GM12878 (cell line): ENCODE results near the gene LHFPL3. TPM values are rescaled to one million over a fixed set of nuclear protein-coding genes. Genes with fewer than 3 reads are reported as not detected.

Source experiments
- ATAC-seq: fragments of 200-7000 bp; cut with Tn5 transposase; 3 replicates; pipeline ENCODE4 v1.9.1; 2020; ENCODE audit warnings: mild to moderate bottlenecking, moderate library complexity
- BruUV-seq: library from RNA; stranded (reverse); fragments of 400-500 nt; replicated peaks from 2 replicates; lab custom pipeline; 2021; lab: Mats Ljungman, UMichigan
- CTCF ChIA-PET: fragments of 300-600 bp; sonication (Branson Sonifier 250); formaldehyde crosslinking; extraction: SDS; loops from one replicate; lab custom pipeline; 2021; ENCODE audit warnings: inconsistent platforms; lab: Yijun Ruan, JAX
- POLR2A ChIA-PET: fragments of 350-600 bp; formaldehyde crosslinking; extraction: SDS; loops from one replicate; lab custom pipeline; 2021; ENCODE audit warnings: inconsistent platforms; lab: Charles Lee
- RAD21 ChIA-PET: fragments of 300-600 bp; sonication (Branson Sonifier 250); formaldehyde crosslinking; loops from one replicate; lab custom pipeline; 2023; ENCODE audit warnings: antibody characterized with exemption; ENCODE audit not compliant: unreplicated experiment; lab: Charles Lee
- SMC1A ChIA-PET: fragments of 300-600 bp; sonication (Branson Sonifier 250); formaldehyde crosslinking; loops from one replicate; lab custom pipeline; 2023; ENCODE audit not compliant: unreplicated experiment, uncharacterized antibody; lab: Charles Lee
- DNase-seq: peaks from one replicate; pipeline ENCODE4 v3.0.0-alpha.2; 2011; ENCODE audit warnings: low read depth, low spot score
- FAIRE-seq: peaks from 3 replicates; lab custom pipeline; 2011; peaks lifted over from hg19 to GRCh38; lab: Jason Lieb, UNC
- H2AFZ ChIP-seq: 2 replicates; pipeline ENCODE4 v1.6.0; 2011; ENCODE audit warnings: low read depth, low read length, control low read depth; ENCODE audit not compliant: control insufficient read depth
- H3K27ac ChIP-seq: 2 replicates; pipeline ENCODE4 v1.5.1; 2011; ENCODE audit warnings: control low read depth; ENCODE audit not compliant: control insufficient read depth, insufficient read depth
- H3K27me3 ChIP-seq, 2 experiments: replicated peaks in 1 of 2; 2 replicates each; pipeline versions ENCODE4 v1.6.0 to v1.6.1; 2011; ENCODE audit warnings: low read length in 1 of 2; ENCODE audit not compliant: control insufficient read depth in 2 of 2, insufficient read depth in 2 of 2
- H3K36me3 ChIP-seq, 2 experiments: 2 replicates each; pipeline ENCODE4 v1.5.1; 2011; ENCODE audit warnings: low read length in 1 of 2; ENCODE audit not compliant: control insufficient read depth in 2 of 2, insufficient read depth in 2 of 2
- H3K4me1 ChIP-seq: 2 replicates; pipeline ENCODE4 v1.6.1; 2011; ENCODE audit warnings: mild to moderate bottlenecking, low read length, moderate library complexity, mixed read lengths; ENCODE audit not compliant: control insufficient read depth, insufficient read depth
- H3K4me2 ChIP-seq: 2 replicates; pipeline ENCODE4 v1.6.0; 2011; ENCODE audit warnings: control low read depth; ENCODE audit not compliant: control insufficient read depth, insufficient read depth
- H3K4me3 ChIP-seq: fragments of 200-600 bp; sonication (generic); 2 replicates; pipeline ENCODE4 v1.5.1; 2016
- H3K79me2 ChIP-seq: 2 replicates; pipeline ENCODE4 v1.6.0; 2011; ENCODE audit warnings: low read length; ENCODE audit not compliant: control insufficient read depth, insufficient read depth
- H3K9ac ChIP-seq: 2 replicates; pipeline ENCODE4 v1.8.0; 2011; ENCODE audit warnings: low read length, control low read depth, mixed read lengths; ENCODE audit not compliant: control insufficient read depth, insufficient read depth
- H3K9me3 ChIP-seq: replicated peaks from 3 replicates; pipeline ENCODE4 v1.5.1; 2011; ENCODE audit warnings: mild to moderate bottlenecking, low read length; ENCODE audit not compliant: control insufficient read depth, insufficient read depth
- H4K20me1 ChIP-seq: 2 replicates; pipeline ENCODE4 v1.6.0; 2011; ENCODE audit not compliant: control insufficient read depth, insufficient read depth
- BACH1 ChIP-seq: fragments of 450-650 bp; IDR thresholded peaks from 2 replicates; pipeline ENCODE4 v1.6.1; 2017; ENCODE audit warnings: mild to moderate bottlenecking, borderline replicate concordance
- BMI1 ChIP-seq: fragments of 450-650 bp; IDR thresholded peaks from 2 replicates; pipeline ENCODE4 v1.6.1; 2016; ENCODE audit warnings: mild to moderate bottlenecking, moderate library complexity, borderline replicate concordance
- EED ChIP-seq: sonication (generic); IDR thresholded peaks from 2 replicates; pipeline ENCODE4 v1.6.1; 2016; ENCODE audit warnings: antibody characterized with exemption, low read depth
- HDGF ChIP-seq: fragments of 450-650 bp; IDR thresholded peaks from 2 replicates; pipeline ENCODE4 v1.6.1; 2016; ENCODE audit warnings: antibody characterized with exemption
- KAT2A ChIP-seq: conservative IDR thresholded peaks from 2 replicates; pipeline ENCODE4 v1.6.1; 2011; ENCODE audit warnings: low read depth, low read length; ENCODE audit not compliant: control insufficient read depth
- KLF5 ChIP-seq: fragments of 450-650 bp; IDR thresholded peaks from 2 replicates; pipeline ENCODE4 v1.6.1; 2014; ENCODE audit warnings: mild to moderate bottlenecking; ENCODE audit not compliant: partially characterized antibody
- NRF1 ChIP-seq: conservative IDR thresholded peaks from 2 replicates; pipeline ENCODE4 v1.6.1; 2011; ENCODE audit warnings: mild to moderate bottlenecking, low read depth, low read length, improper control_type of control experiment
- WGBS: methylation state at CpG from one replicate; pipeline ENCODE4 v1.1.6; 2016; ENCODE audit warnings: low lambda C conversion rate; ENCODE audit not compliant: insufficient replicate concordance, insufficient coverage; ENCODE audit errors: missing lambda C conversion rate; 5-methylcytosine and 5-hydroxymethylcytosine counted together
- in situ Hi-C: fragments of 300-500 bp; cut with MboI; formaldehyde crosslinking; loops from 9 replicates; pipeline ENCODE4 v1.14.3; 2018; ENCODE audit warnings: mixed read lengths
- intact Hi-C: fragments of 100-400 bp; cut with micrococcal nuclease; formaldehyde crosslinking; loops from one replicate; pipeline ENCODE4 v1.14.2; 2022; ENCODE audit not compliant: unreplicated experiment
- polyA plus RNA-seq, 11 experiments: library from polyadenylated mRNA; depleted of rRNA in 4 of 11; unstranded in 6 of 11; stranded (reverse) in 5 of 11; fragments of >200 nt; fragmentation: Nextera tagmentation in 4 of 11; fragmentation: Illumina TruSeq in 1 of 11; extraction: Ambion mirVana in 4 of 11; extraction: Trizol in 1 of 11; gene quantifications; 1 replicate in 1 of 11; 2 replicates in 10 of 11; pipeline versions ENCODE4 v1.2.1 to v1.2.3, GENCODE V29; 2011 to 2016; ENCODE audit warnings: inconsistent platforms in 2 of 11, missing spikeins in 2 of 11, low read depth in 1 of 11
- total RNA-seq, 4 experiments: library from RNA; depleted of rRNA in 3 of 4; stranded (reverse); fragments of >200 nt in 3 of 4; fragmentation: Illumina TruSeq in 1 of 4; extraction: Trizol in 1 of 4; gene quantifications; 2 replicates each; pipeline versions ENCODE4 v1.2.1 to v1.2.3, GENCODE V29; 2013 to 2021
- TF ChIP-seq, protein P1 (sequence below): IDR thresholded peaks from 2 replicates; pipeline ENCODE4 v1.6.1; 2011; ENCODE audit warnings: borderline replicate concordance, low read depth, mild to moderate bottlenecking, moderate library complexity, low read length; ENCODE audit not compliant: insufficient read depth, poor library complexity, severe bottlenecking

Gene LHFPL3
- total and polyA plus RNA-seq, 10 of the 15 experiments (the other 5 are each of a cell fraction or from before 2014, with no cell fraction given): 0.09 TPM; not detected in 9

DNA sequence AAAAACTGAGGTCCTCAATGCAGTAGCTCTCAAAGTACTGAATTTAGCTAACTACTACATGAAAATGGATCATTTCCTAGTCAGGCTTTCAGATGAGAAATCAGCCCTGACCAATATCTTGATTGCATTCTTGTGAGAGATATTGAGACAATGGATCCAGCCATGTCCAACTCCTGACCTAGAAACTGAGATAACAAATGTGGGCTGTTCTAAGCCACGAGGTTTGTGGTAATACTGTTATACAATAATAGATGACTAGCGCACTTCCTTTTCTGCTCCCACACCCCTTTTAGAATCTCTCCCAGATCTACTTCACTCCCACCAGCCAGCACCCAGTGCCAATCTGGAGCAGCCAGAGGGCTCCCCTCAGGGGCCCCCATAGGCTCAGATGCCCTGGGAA, 476.3 kb downstream of the LHFPL3 start:
- CTCF ChIA-PET: no interaction called here
- no peaks in the 10 kb centered on the region for H3K79me2 ChIP-seq
- H3K4me2 ChIP-seq: no peak overlapping the region
- no peaks in the 10 kb centered on the region for H3K9me3 ChIP-seq
- 57% methylated on average over 2 of the region's 2 CpGs for WGBS
- no peaks in the 10 kb centered on the region for H3K36me3 ChIP-seq
- H3K4me3 ChIP-seq: no peak overlapping the region
- intact Hi-C loops: no loop called here
- no peak overlapping the region for H2AFZ ChIP-seq
- no peaks in the 10 kb centered on the region for H3K4me1 ChIP-seq
- no peak for TF ChIP-seq EED
- TF ChIP-seq BACH1: no peak
- no peak for TF ChIP-seq KAT2A
- TF ChIP-seq, protein P1, sequence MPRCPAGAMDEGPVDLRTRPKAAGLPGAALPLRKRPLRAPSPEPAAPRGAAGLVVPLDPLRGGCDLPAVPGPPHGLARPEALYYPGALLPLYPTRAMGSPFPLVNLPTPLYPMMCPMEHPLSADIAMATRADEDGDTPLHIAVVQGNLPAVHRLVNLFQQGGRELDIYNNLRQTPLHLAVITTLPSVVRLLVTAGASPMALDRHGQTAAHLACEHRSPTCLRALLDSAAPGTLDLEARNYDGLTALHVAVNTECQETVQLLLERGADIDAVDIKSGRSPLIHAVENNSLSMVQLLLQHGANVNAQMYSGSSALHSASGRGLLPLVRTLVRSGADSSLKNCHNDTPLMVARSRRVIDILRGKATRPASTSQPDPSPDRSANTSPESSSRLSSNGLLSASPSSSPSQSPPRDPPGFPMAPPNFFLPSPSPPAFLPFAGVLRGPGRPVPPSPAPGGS: no peak
- no peak for TF ChIP-seq BMI1
- no peak for TF ChIP-seq KLF5
- no peak for TF ChIP-seq HDGF
- no peak for TF ChIP-seq NRF1
- TF ChIP-seq, all 136 proteins: peak for 0
- BruUV-seq: no TSS peak
- Histone ChIP-seq H3K9ac (no peak overlapping the region), H3K27me3 (peaks cover 0 to 1% of the 10 kb centered on the region in 2 experiments; a peak in 1 of 4 replicates), H4K20me1 (no peaks in the 10 kb centered on the region), H3K27ac (no peak overlapping the region)
- ChIA-PET RAD21 (no interaction called here), SMC1A (interaction anchor here (0.6 kb wide), 1 partner anchor 923 kb away, joined by 3 read pairs; no protein-coding TSS in a partner anchor), POLR2A (no interaction called here)
- in situ Hi-C loops: no loop called here
- no peak for ATAC-seq
- peak; percentile 54 for FAIRE-seq
- no peak for DNase-seq
